ENCODE results near the gene SPOP. TPM values are rescaled to one million over a fixed set of nuclear protein-coding genes. Genes with fewer than 3 reads are reported as not detected.

Gene SPOP
- total RNA-seq, 1 experiment from 2014 or later: 58.0 TPM

GRCh38 chr17:49690256-49690655 lies 12.4 kb upstream of the SPOP start:
- Histone ChIP-seq H3K27me3 (ENCODE audit: control insufficient read depth, insufficient read depth, low read length) (no peaks in the 10 kb centered on the region), H3K4me3 (ENCODE audit: low read depth in 2 of 2, low read length in 2 of 2) (no peak overlapping the region), H3K36me3 (ENCODE audit: control insufficient read depth, insufficient read depth, low read length) (no peaks in the 10 kb centered on the region), H3K9me3 (ENCODE audit: control insufficient read depth, insufficient read depth, low read depth, low read length) (no peaks in the 10 kb centered on the region), H3K4me1 (ENCODE audit: control insufficient read depth, insufficient read depth, low read length) (peaks cover 7% of the 10 kb centered on the region), H3K27ac (ENCODE audit: low read length) (no peak overlapping the region)
- intact Hi-C loops (cut with micrococcal nuclease; ENCODE audit: unreplicated experiment): no loop called here
- no peak for ATAC-seq
- TF ChIP-seq, protein P1, sequence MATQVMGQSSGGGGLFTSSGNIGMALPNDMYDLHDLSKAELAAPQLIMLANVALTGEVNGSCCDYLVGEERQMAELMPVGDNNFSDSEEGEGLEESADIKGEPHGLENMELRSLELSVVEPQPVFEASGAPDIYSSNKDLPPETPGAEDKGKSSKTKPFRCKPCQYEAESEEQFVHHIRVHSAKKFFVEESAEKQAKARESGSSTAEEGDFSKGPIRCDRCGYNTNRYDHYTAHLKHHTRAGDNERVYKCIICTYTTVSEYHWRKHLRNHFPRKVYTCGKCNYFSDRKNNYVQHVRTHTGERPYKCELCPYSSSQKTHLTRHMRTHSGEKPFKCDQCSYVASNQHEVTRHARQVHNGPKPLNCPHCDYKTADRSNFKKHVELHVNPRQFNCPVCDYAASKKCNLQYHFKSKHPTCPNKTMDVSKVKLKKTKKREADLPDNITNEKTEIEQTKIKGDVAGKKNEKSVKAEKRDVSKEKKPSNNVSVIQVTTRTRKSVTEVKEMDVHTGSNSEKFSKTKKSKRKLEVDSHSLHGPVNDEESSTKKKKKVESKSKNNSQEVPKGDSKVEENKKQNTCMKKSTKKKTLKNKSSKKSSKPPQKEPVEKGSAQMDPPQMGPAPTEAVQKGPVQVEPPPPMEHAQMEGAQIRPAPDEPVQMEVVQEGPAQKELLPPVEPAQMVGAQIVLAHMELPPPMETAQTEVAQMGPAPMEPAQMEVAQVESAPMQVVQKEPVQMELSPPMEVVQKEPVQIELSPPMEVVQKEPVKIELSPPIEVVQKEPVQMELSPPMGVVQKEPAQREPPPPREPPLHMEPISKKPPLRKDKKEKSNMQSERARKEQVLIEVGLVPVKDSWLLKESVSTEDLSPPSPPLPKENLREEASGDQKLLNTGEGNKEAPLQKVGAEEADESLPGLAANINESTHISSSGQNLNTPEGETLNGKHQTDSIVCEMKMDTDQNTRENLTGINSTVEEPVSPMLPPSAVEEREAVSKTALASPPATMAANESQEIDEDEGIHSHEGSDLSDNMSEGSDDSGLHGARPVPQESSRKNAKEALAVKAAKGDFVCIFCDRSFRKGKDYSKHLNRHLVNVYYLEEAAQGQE (IDR thresholded peaks at IDR 0.05; ENCODE audit: insufficient read depth in 1 of 2, low read depth in 2 of 2, low read length in 1 of 2): no peak
- no peak for TF ChIP-seq CTCF (IDR thresholded peaks at IDR 0.05)
- no peak for TF ChIP-seq TCF7L2 (IDR thresholded peaks at IDR 0.05; ENCODE audit: low read depth, low read length)
- TF ChIP-seq POLR2AphosphoS5 (IDR thresholded peaks at IDR 0.05; ENCODE audit: low read depth, low read length): no peak
- TF ChIP-seq SIN3A (IDR thresholded peaks at IDR 0.05; ENCODE audit: borderline replicate concordance, insufficient read depth, low read depth, low read length): no peak
- no TSS peak for BruUV-seq (replicated peaks)
- in situ Hi-C loops (cut with HindIII; ENCODE audit: low pct_unique_long_range_greater_than_20kb, low sequenced_read_pairs): no loop called here
- POLR2A ChIA-PET: no interaction called here
- no peak for DNase-seq (ENCODE audit: low read depth, low spot score)
- CTCF ChIA-PET: interaction anchor here (0.6 to 0.7 kb wide), 2 partner anchors 8 to 133 kb away, joined by 4 to 11 read pairs; no protein-coding TSS in a partner anchor

DNA sequence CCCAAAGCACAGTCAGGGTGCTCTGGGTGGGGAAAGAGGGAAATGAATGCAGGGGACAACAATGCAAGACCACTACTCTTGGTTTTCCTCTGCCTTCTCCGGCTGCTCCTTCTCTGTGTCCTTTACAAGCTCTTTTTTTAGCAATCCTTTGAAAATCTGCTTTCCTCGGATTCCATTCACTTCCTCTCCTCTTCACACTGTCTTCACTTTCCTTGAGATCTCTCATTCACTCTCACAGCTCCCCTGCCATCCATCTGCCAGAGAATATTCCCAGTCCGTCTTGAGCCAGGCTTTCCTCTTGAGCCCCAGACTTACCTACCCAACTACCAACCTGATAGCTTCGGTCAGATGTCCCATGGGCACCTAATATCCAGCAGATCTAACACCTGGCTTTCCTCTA lies 11.0 kb upstream of the SPOP start:
- in situ Hi-C loops (cut with HindIII; ENCODE audit: low pct_unique_long_range_greater_than_20kb, low sequenced_read_pairs): no loop called here
- ATAC-seq (no peak), DNase-seq (ENCODE audit: low read depth, low spot score) (no peak)
- no TSS peak for BruUV-seq (replicated peaks)
- no peaks in the 10 kb centered on the region for H3K9me3 ChIP-seq (ENCODE audit: control insufficient read depth, insufficient read depth, low read depth, low read length)
- ChIA-PET CTCF (no interaction called here), POLR2A (interaction anchor here (0.7 kb wide), 1 partner anchor 34 kb away, joined by 3 read pairs; no protein-coding TSS in a partner anchor)
- no peaks in the 10 kb centered on the region for H3K4me1 ChIP-seq (ENCODE audit: control insufficient read depth, insufficient read depth, low read length)
- no peak overlapping the region for H3K4me3 ChIP-seq (ENCODE audit: low read depth in 2 of 2, low read length in 2 of 2)
- H3K27me3 ChIP-seq (ENCODE audit: control insufficient read depth, insufficient read depth, low read length): no peaks in the 10 kb centered on the region
- TF ChIP-seq SIN3A (IDR thresholded peaks at IDR 0.05; ENCODE audit: borderline replicate concordance, insufficient read depth, low read depth, low read length): no peak
- TF ChIP-seq CTCF (IDR thresholded peaks at IDR 0.05): no peak
- intact Hi-C loops (cut with micrococcal nuclease; ENCODE audit: unreplicated experiment): no loop called here
- no peaks in the 10 kb centered on the region for H3K36me3 ChIP-seq (ENCODE audit: control insufficient read depth, insufficient read depth, low read length)
- no peak overlapping the region for H3K27ac ChIP-seq (ENCODE audit: low read length)
